A549 (cell line): Measurements from ENCODE around the gene MINDY3.

Experiments
- SREBF2 ChIP-seq: fragments of 450-650 bp; IDR thresholded peaks from 2 replicates; pipeline ENCODE4 v1.6.1; 2014; ENCODE audit warnings: mild to moderate bottlenecking, moderate library complexity
- ZSCAN20 ChIP-seq: fragments of 250-450 bp; sonication (Bioruptor Pico); IDR thresholded peaks from 2 replicates; pipeline ENCODE4 v1.8.0; 2022; ENCODE audit warnings: mild to moderate bottlenecking, moderate library complexity

GRCh38 chr10:15859906-15860691 is at the start of gene MINDY3:
- TF ChIP-seq SREBF2, result no peak
- no peak for TF ChIP-seq ZSCAN20 (CRISPR knock-in tag)
